ENCODE data around the gene PITRM1.

- TF ChIP-seq, protein P1, sequence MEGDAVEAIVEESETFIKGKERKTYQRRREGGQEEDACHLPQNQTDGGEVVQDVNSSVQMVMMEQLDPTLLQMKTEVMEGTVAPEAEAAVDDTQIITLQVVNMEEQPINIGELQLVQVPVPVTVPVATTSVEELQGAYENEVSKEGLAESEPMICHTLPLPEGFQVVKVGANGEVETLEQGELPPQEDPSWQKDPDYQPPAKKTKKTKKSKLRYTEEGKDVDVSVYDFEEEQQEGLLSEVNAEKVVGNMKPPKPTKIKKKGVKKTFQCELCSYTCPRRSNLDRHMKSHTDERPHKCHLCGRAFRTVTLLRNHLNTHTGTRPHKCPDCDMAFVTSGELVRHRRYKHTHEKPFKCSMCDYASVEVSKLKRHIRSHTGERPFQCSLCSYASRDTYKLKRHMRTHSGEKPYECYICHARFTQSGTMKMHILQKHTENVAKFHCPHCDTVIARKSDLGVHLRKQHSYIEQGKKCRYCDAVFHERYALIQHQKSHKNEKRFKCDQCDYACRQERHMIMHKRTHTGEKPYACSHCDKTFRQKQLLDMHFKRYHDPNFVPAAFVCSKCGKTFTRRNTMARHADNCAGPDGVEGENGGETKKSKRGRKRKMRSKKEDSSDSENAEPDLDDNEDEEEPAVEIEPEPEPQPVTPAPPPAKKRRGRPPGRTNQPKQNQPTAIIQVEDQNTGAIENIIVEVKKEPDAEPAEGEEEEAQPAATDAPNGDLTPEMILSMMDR (IDR thresholded peaks at IDR 0.05) = no peak
- TF ChIP-seq POLR2A (IDR thresholded peaks at IDR 0.05) = no peak
- TF ChIP-seq POLR2AphosphoS5 (IDR thresholded peaks at IDR 0.05) = no peak
Measured at GRCh38 chr10:3106928-3107425, 65.6 kb downstream of the PITRM1 start.
